GM12873 (cell line): ENCODE results near the gene ZC3H7B.

ENCODE experiments used
- CTCF ChIP-seq: IDR thresholded peaks from 2 replicates; pipeline ENCODE4 v1.5.1; 2012; ENCODE audit warnings: low read depth, mild to moderate bottlenecking, moderate library complexity, low read length, control low read depth; ENCODE audit not compliant: insufficient read depth; ENCODE audit errors: missing control alignments

Gene ZC3H7B

GRCh38 chr22:41366323-41367029 is 65.2 kb downstream of the ZC3H7B start:
- no peak for TF ChIP-seq CTCF

- TF ChIP-seq CTCF = no peak
Observed at GRCh38 chr22:41367039-41367679, 65.8 kb downstream of the ZC3H7B start.

GRCh38 chr22:41367680-41368542 is 66.6 kb downstream of the ZC3H7B start:
- TF ChIP-seq CTCF = no peak

- no peak for TF ChIP-seq CTCF
Observed at GRCh38 chr22:41368543-41369423, 67.5 kb downstream of the ZC3H7B start.

- TF ChIP-seq CTCF = no peak
Observed at GRCh38 chr22:41369424-41369745, 68.1 kb downstream of the ZC3H7B start.

- TF ChIP-seq CTCF = no peak
Observed at GRCh38 chr22:41369837-41370236, 68.5 kb downstream of the ZC3H7B start.
